WTC11 (cell line): ENCODE results near the gene CPNE7. TPM values are rescaled to one million over a fixed set of nuclear protein-coding genes. Genes with fewer than 3 reads are reported as not detected.

ENCODE experiments used
- ATAC-seq: fragments of 200-7000 bp; cut with Tn5 transposase; 2 replicates; pipeline ENCODE4 v1.10.0; 2021; ENCODE audit warnings: mild to moderate bottlenecking, moderate library complexity
- CTCF ChIA-PET: fragments of 300-600 bp; sonication (Branson Sonifier 250); formaldehyde crosslinking; loops from one replicate; lab custom pipeline; 2021; ENCODE audit warnings: antibody characterized with exemption; lab: Charles Lee
- POLR2A ChIA-PET: fragments of 350-600 bp; sonication (Branson Sonifier 250); formaldehyde crosslinking; loops from one replicate; lab custom pipeline; 2021; ENCODE audit warnings: antibody characterized with exemption; lab: Charles Lee
- DNase-seq: peaks from one replicate; pipeline ENCODE4 v3.0.0; 2021; ENCODE audit warnings: low spot score
- H3K27ac Mint-ChIP-seq: 2 replicates; pipeline ENCODE4 v1.8.0; 2021; ENCODE audit warnings: mixed read lengths
- H3K27me3 Mint-ChIP-seq: 2 replicates; pipeline ENCODE4 v1.8.0; 2021; ENCODE audit warnings: low read depth, mild to moderate bottlenecking, moderate library complexity, mixed read lengths
- H3K36me3 Mint-ChIP-seq: 2 replicates; pipeline ENCODE4 v1.8.0; 2021; ENCODE audit warnings: mixed read lengths
- H3K4me1 Mint-ChIP-seq: 2 replicates; pipeline ENCODE4 v1.8.0; 2022; ENCODE audit warnings: mixed read lengths
- H3K4me3 Mint-ChIP-seq: 2 replicates; pipeline ENCODE4 v1.8.0; 2021; ENCODE audit warnings: mild to moderate bottlenecking, moderate library complexity, mixed read lengths
- H3K9me3 Mint-ChIP-seq: 2 replicates; pipeline ENCODE4 v1.8.0; 2021; ENCODE audit warnings: mixed read lengths
- CBFB ChIP-seq: sonication (generic); formaldehyde crosslinking; IDR thresholded peaks from 2 replicates; pipeline ENCODE4 v1.8.1; 2022; ENCODE audit warnings: mild to moderate bottlenecking, low read depth, missing genetic modification reagents
- CREM ChIP-seq: sonication (generic); formaldehyde crosslinking; IDR thresholded peaks from 2 replicates; pipeline ENCODE4 v1.8.1; 2022; ENCODE audit warnings: mild to moderate bottlenecking, missing genetic modification reagents, moderate library complexity
- ELF4 ChIP-seq: sonication (generic); formaldehyde crosslinking; IDR thresholded peaks from 2 replicates; pipeline ENCODE4 v1.8.1; 2022; ENCODE audit warnings: low read depth, mild to moderate bottlenecking, moderate library complexity, missing genetic modification reagents
- ETV6 ChIP-seq: sonication (generic); formaldehyde crosslinking; IDR thresholded peaks from 2 replicates; pipeline ENCODE4 v1.8.1; 2022; ENCODE audit warnings: mild to moderate bottlenecking, missing genetic modification reagents
- FOXP1 ChIP-seq: sonication (generic); formaldehyde crosslinking; IDR thresholded peaks from 2 replicates; pipeline ENCODE4 v1.8.0; 2022; ENCODE audit warnings: missing genetic modification reagents, mild to moderate bottlenecking, moderate library complexity, borderline replicate concordance
- GRHL2 ChIP-seq: fragments of 250-450 bp; sonication (Bioruptor Pico); IDR thresholded peaks from 2 replicates; pipeline ENCODE4 v1.8.0; 2022; ENCODE audit warnings: mild to moderate bottlenecking, moderate library complexity; ENCODE audit not compliant: insufficient replicate concordance, severe bottlenecking
- JUN ChIP-seq: sonication (generic); formaldehyde crosslinking; IDR thresholded peaks from 2 replicates; pipeline ENCODE4 v1.8.0; 2023; ENCODE audit warnings: mild to moderate bottlenecking, missing genetic modification reagents
- MYBL2 ChIP-seq: sonication (generic); formaldehyde crosslinking; IDR thresholded peaks from 2 replicates; pipeline ENCODE4 v1.8.1; 2023; ENCODE audit warnings: mild to moderate bottlenecking, moderate library complexity, missing genetic modification reagents
- NFYB ChIP-seq: sonication (generic); formaldehyde crosslinking; conservative IDR thresholded peaks from 2 replicates; pipeline ENCODE4 v1.8.0; 2022; ENCODE audit warnings: low read depth, missing genetic modification reagents
- NR2C2 ChIP-seq: sonication (generic); formaldehyde crosslinking; IDR thresholded peaks from 2 replicates; pipeline ENCODE4 v1.8.0; 2022; ENCODE audit warnings: mild to moderate bottlenecking, missing genetic modification reagents
- TEAD4 ChIP-seq: sonication (generic); formaldehyde crosslinking; IDR thresholded peaks from 2 replicates; pipeline ENCODE4 v1.8.0; 2022; ENCODE audit warnings: mild to moderate bottlenecking, missing genetic modification reagents
- total RNA-seq: library from RNA; stranded (reverse); gene quantifications from 3 replicates; pipeline ENCODE4 v1.2.3, GENCODE V29; 2021
- TF ChIP-seq, protein P1 (sequence below): sonication (generic); formaldehyde crosslinking; IDR thresholded peaks from 2 replicates; pipeline ENCODE4 v1.8.0; 2022; ENCODE audit warnings: mild to moderate bottlenecking, missing genetic modification reagents
- TF ChIP-seq, protein P2 (sequence below): sonication (generic); formaldehyde crosslinking; IDR thresholded peaks from 2 replicates; pipeline ENCODE4 v1.8.1; 2023; ENCODE audit warnings: mild to moderate bottlenecking, missing genetic modification reagents, moderate library complexity
- TF ChIP-seq, protein P3 (sequence below): sonication (generic); formaldehyde crosslinking; IDR thresholded peaks from 2 replicates; pipeline ENCODE4 v1.8.0; 2023; ENCODE audit warnings: missing genetic modification reagents
- TF ChIP-seq, protein P4 (sequence below): sonication (generic); formaldehyde crosslinking; IDR thresholded peaks from 2 replicates; pipeline ENCODE4 v1.8.0; 2022; ENCODE audit warnings: missing genetic modification reagents
- TF ChIP-seq, protein P5 (sequence below): sonication (generic); formaldehyde crosslinking; IDR thresholded peaks from 2 replicates; pipeline ENCODE4 v1.8.1; 2023; ENCODE audit warnings: mild to moderate bottlenecking, missing genetic modification reagents
- TF ChIP-seq, protein P6 (sequence below): sonication (generic); formaldehyde crosslinking; IDR thresholded peaks from 2 replicates; pipeline ENCODE4 v1.8.0; 2022; ENCODE audit warnings: mild to moderate bottlenecking, missing genetic modification reagents

The CPNE7 gene
- total RNA-seq, 1 experiment from 2014 or later: 42.6 TPM

DNA sequence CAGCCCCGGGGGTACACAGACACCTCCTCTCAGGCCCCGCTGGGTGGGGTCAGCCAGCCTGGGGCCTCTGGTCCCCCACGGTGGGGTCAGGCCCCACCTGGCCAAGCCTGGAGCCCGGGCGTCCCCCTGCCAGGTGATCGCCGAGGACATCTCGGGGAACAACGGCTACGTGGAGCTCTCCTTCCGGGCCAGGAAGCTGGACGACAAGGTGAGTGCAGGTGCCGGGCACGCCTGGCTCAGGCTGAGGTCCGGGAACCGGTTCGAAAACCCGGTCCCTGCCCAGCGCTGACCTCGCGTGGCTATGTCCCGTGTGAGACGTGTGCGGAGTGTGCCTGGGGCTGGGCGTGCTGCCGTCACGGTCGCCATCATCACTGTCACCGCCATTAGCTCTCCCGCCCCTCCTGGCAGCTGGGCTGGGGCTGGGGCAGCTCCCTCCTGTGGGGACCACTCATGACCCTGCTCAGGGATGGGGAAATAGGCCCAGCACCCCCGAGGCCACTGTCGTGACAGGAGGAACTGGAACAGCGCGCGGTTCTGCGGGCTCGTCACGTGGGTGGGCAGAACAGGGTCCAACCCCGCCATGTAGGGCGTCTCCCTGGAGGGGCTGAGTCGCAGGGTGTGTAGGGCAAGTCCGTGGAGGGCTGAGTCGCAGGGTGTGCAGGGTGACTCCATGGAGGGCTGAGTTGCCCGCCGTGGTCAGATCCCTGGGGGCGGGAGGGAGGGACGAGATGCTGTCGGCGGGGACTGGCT is 8.5 kb downstream of the CPNE7 start (continued):
- TF ChIP-seq, protein P1, sequence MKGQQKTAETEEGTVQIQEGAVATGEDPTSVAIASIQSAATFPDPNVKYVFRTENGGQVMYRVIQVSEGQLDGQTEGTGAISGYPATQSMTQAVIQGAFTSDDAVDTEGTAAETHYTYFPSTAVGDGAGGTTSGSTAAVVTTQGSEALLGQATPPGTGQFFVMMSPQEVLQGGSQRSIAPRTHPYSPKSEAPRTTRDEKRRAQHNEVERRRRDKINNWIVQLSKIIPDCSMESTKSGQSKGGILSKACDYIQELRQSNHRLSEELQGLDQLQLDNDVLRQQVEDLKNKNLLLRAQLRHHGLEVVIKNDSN (CRISPR knock-in tag): no peak
- TF ChIP-seq, all 79 proteins: peak for 0

DNA sequence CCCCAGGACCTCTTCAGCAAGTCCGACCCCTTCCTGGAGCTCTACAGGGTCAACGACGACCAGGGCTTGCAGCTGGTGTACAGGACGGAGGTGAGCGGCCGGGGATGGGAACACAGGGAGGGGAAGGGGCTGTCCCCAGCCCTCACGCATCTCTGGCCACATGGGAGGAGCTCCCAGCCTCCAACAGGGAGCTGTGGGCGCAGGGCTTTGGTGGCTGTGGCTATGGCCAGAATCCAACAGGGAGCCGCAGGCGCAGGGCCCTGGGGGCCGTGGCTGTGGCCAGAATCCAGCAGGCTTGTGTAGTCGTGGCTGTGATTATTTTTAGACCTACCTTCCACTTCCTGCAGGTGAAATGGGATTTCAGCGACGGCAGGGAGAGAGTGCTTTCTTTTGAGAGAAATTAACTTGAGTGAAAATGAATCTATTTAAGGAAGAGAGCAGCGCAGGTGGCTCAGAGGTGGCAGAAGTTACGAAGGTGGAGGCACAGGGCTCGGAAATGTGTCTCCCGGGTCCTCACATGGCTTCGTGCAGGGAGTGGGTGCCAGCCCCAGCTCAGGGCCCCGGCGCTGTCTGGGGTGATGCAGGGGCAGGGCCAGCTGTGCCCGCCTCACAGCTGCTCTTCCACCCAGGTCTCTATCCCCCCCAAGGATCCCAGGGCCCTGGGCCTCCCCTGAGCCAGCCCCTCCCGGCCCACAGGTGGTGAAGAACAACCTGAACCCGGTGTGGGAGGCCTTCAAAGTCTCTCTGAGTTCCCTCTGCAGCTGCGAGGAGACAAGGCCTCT is 9.4 kb downstream of the CPNE7 start:
- TF ChIP-seq, protein P2, sequence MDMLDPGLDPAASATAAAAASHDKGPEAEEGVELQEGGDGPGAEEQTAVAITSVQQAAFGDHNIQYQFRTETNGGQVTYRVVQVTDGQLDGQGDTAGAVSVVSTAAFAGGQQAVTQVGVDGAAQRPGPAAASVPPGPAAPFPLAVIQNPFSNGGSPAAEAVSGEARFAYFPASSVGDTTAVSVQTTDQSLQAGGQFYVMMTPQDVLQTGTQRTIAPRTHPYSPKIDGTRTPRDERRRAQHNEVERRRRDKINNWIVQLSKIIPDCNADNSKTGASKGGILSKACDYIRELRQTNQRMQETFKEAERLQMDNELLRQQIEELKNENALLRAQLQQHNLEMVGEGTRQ (CRISPR knock-in tag): no peak
- TF ChIP-seq, protein P3, sequence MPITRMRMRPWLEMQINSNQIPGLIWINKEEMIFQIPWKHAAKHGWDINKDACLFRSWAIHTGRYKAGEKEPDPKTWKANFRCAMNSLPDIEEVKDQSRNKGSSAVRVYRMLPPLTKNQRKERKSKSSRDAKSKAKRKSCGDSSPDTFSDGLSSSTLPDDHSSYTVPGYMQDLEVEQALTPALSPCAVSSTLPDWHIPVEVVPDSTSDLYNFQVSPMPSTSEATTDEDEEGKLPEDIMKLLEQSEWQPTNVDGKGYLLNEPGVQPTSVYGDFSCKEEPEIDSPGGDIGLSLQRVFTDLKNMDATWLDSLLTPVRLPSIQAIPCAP: no peak
- TF ChIP-seq, all 79 proteins: peak for 0
- Mint-ChIP-seq H3K27me3 (no peaks in the 10 kb centered on the region), H3K4me1 (no peaks in the 10 kb centered on the region), H3K27ac (no peak overlapping the region), H3K4me3 (no peak overlapping the region), H3K36me3 (peaks cover 16% of the 10 kb centered on the region), H3K9me3 (no peaks in the 10 kb centered on the region)
- ATAC-seq (no peak), DNase-seq (no peak)
- ChIA-PET POLR2A (no interaction called here), CTCF (interaction anchor here (0.9 to 1.2 kb wide), 2 partner anchors 15 to 19 kb away, joined by 5 read pairs; no protein-coding TSS in a partner anchor)

DNA sequence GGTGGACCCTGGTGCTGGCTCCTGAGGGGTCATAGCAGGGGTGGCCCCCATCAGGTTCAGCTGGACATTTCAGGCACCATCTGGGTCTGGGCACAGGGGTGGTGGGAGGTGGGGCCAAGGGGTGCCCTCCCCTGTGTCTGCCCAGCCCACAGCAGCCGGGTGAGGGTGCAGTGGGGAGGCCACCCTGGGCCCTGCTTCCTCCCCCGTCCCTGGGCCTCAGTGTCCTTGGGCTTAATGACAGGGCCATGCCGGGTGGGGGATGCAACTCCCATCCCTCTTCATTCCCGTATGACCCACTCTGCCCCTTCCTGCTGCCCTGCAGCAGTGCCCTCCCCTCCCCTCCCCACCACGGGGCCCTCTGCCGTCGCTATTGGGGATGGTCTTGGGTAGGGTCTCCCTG is 10.7 kb downstream of the CPNE7 start:
- peaks cover 16% of the 10 kb centered on the region for H3K36me3 Mint-ChIP-seq
- no peaks in the 10 kb centered on the region for H3K4me1 Mint-ChIP-seq
- DNase-seq: no peak
- no peak for TF ChIP-seq NR2C2 (CRISPR knock-in tag)
- TF ChIP-seq, protein P4, sequence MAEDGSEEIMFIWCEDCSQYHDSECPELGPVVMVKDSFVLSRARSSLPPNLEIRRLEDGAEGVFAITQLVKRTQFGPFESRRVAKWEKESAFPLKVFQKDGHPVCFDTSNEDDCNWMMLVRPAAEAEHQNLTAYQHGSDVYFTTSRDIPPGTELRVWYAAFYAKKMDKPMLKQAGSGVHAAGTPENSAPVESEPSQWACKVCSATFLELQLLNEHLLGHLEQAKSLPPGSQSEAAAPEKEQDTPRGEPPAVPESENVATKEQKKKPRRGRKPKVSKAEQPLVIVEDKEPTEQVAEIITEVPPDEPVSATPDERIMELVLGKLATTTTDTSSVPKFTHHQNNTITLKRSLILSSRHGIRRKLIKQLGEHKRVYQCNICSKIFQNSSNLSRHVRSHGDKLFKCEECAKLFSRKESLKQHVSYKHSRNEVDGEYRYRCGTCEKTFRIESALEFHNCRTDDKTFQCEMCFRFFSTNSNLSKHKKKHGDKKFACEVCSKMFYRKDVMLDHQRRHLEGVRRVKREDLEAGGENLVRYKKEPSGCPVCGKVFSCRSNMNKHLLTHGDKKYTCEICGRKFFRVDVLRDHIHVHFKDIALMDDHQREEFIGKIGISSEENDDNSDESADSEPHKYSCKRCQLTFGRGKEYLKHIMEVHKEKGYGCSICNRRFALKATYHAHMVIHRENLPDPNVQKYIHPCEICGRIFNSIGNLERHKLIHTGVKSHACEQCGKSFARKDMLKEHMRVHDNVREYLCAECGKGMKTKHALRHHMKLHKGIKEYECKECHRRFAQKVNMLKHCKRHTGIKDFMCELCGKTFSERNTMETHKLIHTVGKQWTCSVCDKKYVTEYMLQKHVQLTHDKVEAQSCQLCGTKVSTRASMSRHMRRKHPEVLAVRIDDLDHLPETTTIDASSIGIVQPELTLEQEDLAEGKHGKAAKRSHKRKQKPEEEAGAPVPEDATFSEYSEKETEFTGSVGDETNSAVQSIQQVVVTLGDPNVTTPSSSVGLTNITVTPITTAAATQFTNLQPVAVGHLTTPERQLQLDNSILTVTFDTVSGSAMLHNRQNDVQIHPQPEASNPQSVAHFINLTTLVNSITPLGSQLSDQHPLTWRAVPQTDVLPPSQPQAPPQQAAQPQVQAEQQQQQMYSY (CRISPR knock-in tag): no peak
- no peak for TF ChIP-seq CREM (CRISPR knock-in tag)
- TF ChIP-seq CBFB (CRISPR knock-in tag): no peak
- no peak for TF ChIP-seq ETV6 (CRISPR knock-in tag)
- no peak for ATAC-seq
- CTCF ChIA-PET: no interaction called here
- H3K4me3 Mint-ChIP-seq: no peak overlapping the region
- no peaks in the 10 kb centered on the region for H3K9me3 Mint-ChIP-seq
- POLR2A ChIA-PET: no interaction called here
- no peaks in the 10 kb centered on the region for H3K27me3 Mint-ChIP-seq
- no peak overlapping the region for H3K27ac Mint-ChIP-seq

DNA sequence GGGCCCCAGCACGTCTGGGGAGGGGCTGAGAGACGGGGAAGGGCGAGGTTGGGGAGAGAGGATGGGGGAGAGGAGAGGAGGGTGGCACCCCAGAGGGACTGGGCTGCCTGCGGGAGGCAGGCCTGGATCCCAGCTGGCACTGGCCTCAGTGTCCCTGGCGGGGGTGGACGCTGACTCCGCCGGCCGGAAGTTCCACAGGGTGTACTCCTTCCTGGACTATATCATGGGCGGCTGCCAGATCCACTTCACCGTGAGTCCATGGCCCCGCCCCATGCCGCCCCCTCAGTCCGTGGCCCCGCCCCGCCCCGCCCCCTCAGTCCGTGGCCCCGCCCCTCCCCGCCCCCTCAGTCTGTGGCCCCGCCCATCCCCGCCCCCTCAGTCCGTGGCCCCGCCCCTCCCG is 11.3 kb downstream of the CPNE7 start:
- POLR2A ChIA-PET: no interaction called here
- no peak for DNase-seq
- no peak for TF ChIP-seq ELF4 (CRISPR knock-in tag)
- TF ChIP-seq JUN (CRISPR knock-in tag): no peak
- no peak for TF ChIP-seq NFYB
- TF ChIP-seq, protein P5, sequence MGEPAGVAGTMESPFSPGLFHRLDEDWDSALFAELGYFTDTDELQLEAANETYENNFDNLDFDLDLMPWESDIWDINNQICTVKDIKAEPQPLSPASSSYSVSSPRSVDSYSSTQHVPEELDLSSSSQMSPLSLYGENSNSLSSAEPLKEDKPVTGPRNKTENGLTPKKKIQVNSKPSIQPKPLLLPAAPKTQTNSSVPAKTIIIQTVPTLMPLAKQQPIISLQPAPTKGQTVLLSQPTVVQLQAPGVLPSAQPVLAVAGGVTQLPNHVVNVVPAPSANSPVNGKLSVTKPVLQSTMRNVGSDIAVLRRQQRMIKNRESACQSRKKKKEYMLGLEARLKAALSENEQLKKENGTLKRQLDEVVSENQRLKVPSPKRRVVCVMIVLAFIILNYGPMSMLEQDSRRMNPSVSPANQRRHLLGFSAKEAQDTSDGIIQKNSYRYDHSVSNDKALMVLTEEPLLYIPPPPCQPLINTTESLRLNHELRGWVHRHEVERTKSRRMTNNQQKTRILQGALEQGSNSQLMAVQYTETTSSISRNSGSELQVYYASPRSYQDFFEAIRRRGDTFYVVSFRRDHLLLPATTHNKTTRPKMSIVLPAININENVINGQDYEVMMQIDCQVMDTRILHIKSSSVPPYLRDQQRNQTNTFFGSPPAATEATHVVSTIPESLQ: no peak
- no peak for TF ChIP-seq GRHL2
- TF ChIP-seq FOXP1 (CRISPR knock-in tag): no peak
- TF ChIP-seq, protein P6, sequence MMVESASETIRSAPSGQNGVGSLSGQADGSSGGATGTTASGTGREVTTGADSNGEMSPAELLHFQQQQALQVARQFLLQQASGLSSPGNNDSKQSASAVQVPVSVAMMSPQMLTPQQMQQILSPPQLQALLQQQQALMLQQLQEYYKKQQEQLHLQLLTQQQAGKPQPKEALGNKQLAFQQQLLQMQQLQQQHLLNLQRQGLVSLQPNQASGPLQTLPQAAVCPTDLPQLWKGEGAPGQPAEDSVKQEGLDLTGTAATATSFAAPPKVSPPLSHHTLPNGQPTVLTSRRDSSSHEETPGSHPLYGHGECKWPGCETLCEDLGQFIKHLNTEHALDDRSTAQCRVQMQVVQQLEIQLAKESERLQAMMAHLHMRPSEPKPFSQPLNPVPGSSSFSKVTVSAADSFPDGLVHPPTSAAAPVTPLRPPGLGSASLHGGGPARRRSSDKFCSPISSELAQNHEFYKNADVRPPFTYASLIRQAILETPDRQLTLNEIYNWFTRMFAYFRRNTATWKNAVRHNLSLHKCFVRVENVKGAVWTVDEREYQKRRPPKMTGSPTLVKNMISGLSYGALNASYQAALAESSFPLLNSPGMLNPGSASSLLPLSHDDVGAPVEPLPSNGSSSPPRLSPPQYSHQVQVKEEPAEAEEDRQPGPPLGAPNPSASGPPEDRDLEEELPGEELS (CRISPR knock-in tag): no peak
- no peak for TF ChIP-seq TEAD4 (CRISPR knock-in tag)
- TF ChIP-seq MYBL2 (CRISPR knock-in tag): no peak

More for the DNA sequence above, 11.3 kb downstream of the CPNE7 start:
- no peaks in the 10 kb centered on the region for H3K4me1 Mint-ChIP-seq
- CTCF ChIA-PET: no interaction called here
- no peaks in the 10 kb centered on the region for H3K27me3 Mint-ChIP-seq
- no peak overlapping the region for H3K27ac Mint-ChIP-seq
- H3K4me3 Mint-ChIP-seq: no peak overlapping the region
- no peaks in the 10 kb centered on the region for H3K9me3 Mint-ChIP-seq
- H3K36me3 Mint-ChIP-seq: peaks cover 16% of the 10 kb centered on the region
- ATAC-seq: peak; percentile 34; the same call in 1 of the 2 replicates
